Adipose tissue (tissue), 3 donors: Measurements from ENCODE around the gene DLGAP1. TPM values are rescaled to one million over a fixed set of nuclear protein-coding genes. Genes with fewer than 3 reads are reported as not detected.

Experiments used
- H3K27ac ChIP-seq: one replicate; pipeline ENCODE4 v1.5.1; 2013; ENCODE audit warnings: low read depth, low read length
- WGBS, 3 donors: extraction: QIAGEN DNeasy Blood & Tissue Kit; methylation state at CpG; one replicate each; pipeline ENCODE4 v1.1.7; 2013; 5-methylcytosine and 5-hydroxymethylcytosine counted together
- polyA plus RNA-seq, 3 donors: library from polyadenylated mRNA; stranded (reverse); fragments of 200-250 nt; gene quantifications; one replicate each; pipeline ENCODE4 v1.2.3, GENCODE V29; 2013
- donor health status: healthy with polysubstance abuse.
- donor health status: Bipolar disorder and iron deficiency.
- donor health status: healthy.

The DLGAP1 gene
- polyA plus RNA-seq, 3 donors, result 0.06 to 0.22 (median 0.09) TPM

- no peak overlapping the region for H3K27ac ChIP-seq
- WGBS, 3 donors, result 73 to 82% (median 76%) methylated on average over 5 of the region's 5 CpGs
Measured at GRCh38 chr18:3504637-3505036, 950.5 kb downstream of the DLGAP1 start.

- H3K27ac ChIP-seq, result no peak overlapping the region
- WGBS, 3 donors, result 72 to 78% (median 72%) methylated on average over 4 of the region's 4 CpGs
Measured at GRCh38 chr18:3502650-3503049, 952.5 kb downstream of the DLGAP1 start.

GRCh38 chr18:3500016-3500415 is 955.1 kb downstream of the DLGAP1 start:
- WGBS, 3 donors, result 36 to 45% (median 39%) methylated on average over 5 of the region's 5 CpGs
- H3K27ac ChIP-seq, result no peak overlapping the region

- no peak overlapping the region for H3K27ac ChIP-seq
- WGBS, 3 donors, result 8 to 25% (median 23%) methylated on average over 10 of the region's 10 CpGs
Measured at GRCh38 chr18:3499501-3499900, 955.6 kb downstream of the DLGAP1 start.

- 15 to 20% (median 17%) methylated on average over 43 to 58 of the region's 58 CpGs for WGBS, 3 donors
- H3K27ac ChIP-seq, result no peak overlapping the region
Measured at GRCh38 chr18:3498698-3499471, 956.2 kb downstream of the DLGAP1 start.

- 70 to 84% (median 78%) methylated on average over 7 of the region's 7 CpGs for WGBS, 3 donors
- no peak overlapping the region for H3K27ac ChIP-seq
Measured at GRCh38 chr18:3495691-3496430, 959.2 kb downstream of the DLGAP1 start.

- H3K27ac ChIP-seq, result no peak overlapping the region
- 92 to 97% (median 95%) methylated on average over 5 of the region's 5 CpGs for WGBS, 3 donors
Measured at GRCh38 chr18:3494569-3494968, 960.5 kb downstream of the DLGAP1 start.

GRCh38 chr18:3494245-3494526 is 960.9 kb downstream of the DLGAP1 start:
- no peak overlapping the region for H3K27ac ChIP-seq
- WGBS, 3 donors, result 75 to 91% (median 89%) methylated on average over 4 of the region's 4 CpGs

- H3K27ac ChIP-seq, result no peak overlapping the region
- 71 to 78% (median 71%) methylated on average over 9 of the region's 9 CpGs for WGBS, 3 donors
Measured at GRCh38 chr18:3493501-3494244, 961.4 kb downstream of the DLGAP1 start.

- WGBS, 3 donors, result 81 to 97% (median 94%) methylated on average over 2 of the region's 2 CpGs
- H3K27ac ChIP-seq, result no peak overlapping the region
Measured at GRCh38 chr18:3492721-3493120, 962.4 kb downstream of the DLGAP1 start.

GRCh38 chr18:3491981-3492555 is 963.0 kb downstream of the DLGAP1 start:
- no peak overlapping the region for H3K27ac ChIP-seq
- 0 to 55% (median 0%) methylated on average over 1 of the region's 1 CpG for WGBS, 3 donors

- H3K27ac ChIP-seq, result no peak overlapping the region
- 84 to 89% (median 86%) methylated on average over 6 of the region's 6 CpGs for WGBS, 3 donors
Measured at GRCh38 chr18:3489462-3489861, 965.6 kb downstream of the DLGAP1 start.

- no peak overlapping the region for H3K27ac ChIP-seq
- WGBS, 3 donors, result 62 to 74% (median 64%) methylated on average over 7 of the region's 7 CpGs
Measured at GRCh38 chr18:3486512-3486911, 968.6 kb downstream of the DLGAP1 start.

- H3K27ac ChIP-seq, result no peak overlapping the region
- WGBS, 3 donors, result 74 to 88% (median 87%) methylated on average over 9 of the region's 9 CpGs
Measured at GRCh38 chr18:3485153-3486149, 969.7 kb downstream of the DLGAP1 start.

- no peak overlapping the region for H3K27ac ChIP-seq
- 79 to 93% (median 80%) methylated on average over 3 of the region's 3 CpGs for WGBS, 3 donors
Measured at GRCh38 chr18:3482258-3482657, 972.8 kb downstream of the DLGAP1 start.

GRCh38 chr18:3481696-3482210 is 973.4 kb downstream of the DLGAP1 start:
- no peak overlapping the region for H3K27ac ChIP-seq

GRCh38 chr18:3480827-3481573 is 974.1 kb downstream of the DLGAP1 start:
- WGBS, 3 donors, result 91 to 96% (median 93%) methylated on average over 5 of the region's 5 CpGs

More at GRCh38 chr18:3481696-3482210, 973.4 kb downstream of the DLGAP1 start:
- WGBS, 3 donors, result 40 to 50% (median 43%) methylated on average over 5 of the region's 5 CpGs

More at GRCh38 chr18:3480827-3481573, 974.1 kb downstream of the DLGAP1 start:
- H3K27ac ChIP-seq, result no peak overlapping the region
